A549 (cell line): ENCODE measurements around the gene TMEM221. TPM values are rescaled to one million over a fixed set of nuclear protein-coding genes. Genes with fewer than 3 reads are reported as not detected.
A peak's percentile ranks its signal among the peaks of the same experiment; 100 is the strongest.

ENCODE experiments used
- ATAC-seq, 2 experiments: fragments of 200-7000 bp in 1 of 2; fragments of >200 bp in 1 of 2; cut with Nextera tagmentation in 1 of 2; cut with Tn5 transposase in 1 of 2; 3 replicates each; pipeline versions ENCODE4 v1.8.0 to v1.9.1; 2018 to 2020; ENCODE audit warnings: mild to moderate bottlenecking in 1 of 2, moderate library complexity in 1 of 2
- CTCF ChIA-PET: fragments of 300-600 bp; sonication (Branson Sonifier 250); formaldehyde crosslinking; extraction: SDS; loops from one replicate; lab custom pipeline; 2021; ENCODE audit warnings: antibody characterized with exemption, inconsistent platforms; lab: Yijun Ruan, JAX
- POLR2A ChIA-PET: fragments of 350-600 bp; formaldehyde crosslinking; extraction: SDS; loops from one replicate; lab custom pipeline; 2021; ENCODE audit warnings: antibody characterized with exemption, inconsistent platforms; lab: Yijun Ruan, JAX
- DNase-seq, 2 experiments: peaks; one replicate each; pipeline versions ENCODE4 v3.0.0 to v3.0.0-alpha.2; 2011 to 2016; ENCODE audit warnings: low read depth in 1 of 2, low spot score in 1 of 2
- FAIRE-seq: peaks from 2 replicates; lab custom pipeline; 2011; peaks lifted over from hg19 to GRCh38; lab: Jason Lieb, UNC
- H3K27ac ChIP-seq, 2 experiments: fragments of >200 bp; sonication (Bioruptor Twin); formaldehyde crosslinking; 3 replicates each; pipeline ENCODE4 v1.5.1; 2016 to 2017
- H3K4me1 ChIP-seq: fragments of >200 bp; sonication (Bioruptor Twin); formaldehyde crosslinking; 3 replicates; pipeline ENCODE4 v1.6.1; 2016
- H3K4me2 ChIP-seq: fragments of >200 bp; sonication (Bioruptor Twin); formaldehyde crosslinking; 3 replicates; pipeline ENCODE4 v1.6.1; 2016
- H3K4me3 ChIP-seq: fragments of >200 bp; sonication (Bioruptor Twin); formaldehyde crosslinking; 3 replicates; pipeline ENCODE4 v1.5.1; 2016
- H3K9me3 ChIP-seq: fragments of >200 bp; sonication (Bioruptor Twin); formaldehyde crosslinking; 3 replicates; pipeline ENCODE4 v1.6.1; 2016
- BCL3 ChIP-seq: fragments of >200 bp; sonication (Bioruptor Twin); formaldehyde crosslinking; IDR thresholded peaks from 3 replicates; pipeline ENCODE4 v1.6.1; 2016
- CBX2 ChIP-seq: fragments of 200-600 bp; sonication (generic); IDR thresholded peaks from 2 replicates; pipeline ENCODE4 v1.6.1; 2016; ENCODE audit warnings: low read depth, mild to moderate bottlenecking, borderline replicate concordance
- CTCF ChIP-seq: fragments of >200 bp; sonication (Bioruptor Twin); formaldehyde crosslinking; IDR thresholded peaks from 3 replicates; pipeline ENCODE4 v1.5.1; 2016
- ELK1 ChIP-seq: fragments of 150-350 bp; IDR thresholded peaks from 2 replicates; pipeline ENCODE4 v1.6.1; 2014; ENCODE audit warnings: low read depth, mild to moderate bottlenecking, low read length
- HOXB13 ChIP-seq: fragments of 250-450 bp; sonication (Bioruptor Pico); IDR thresholded peaks from 2 replicates; pipeline ENCODE4 v1.5.0; 2020; ENCODE audit warnings: low read depth, mild to moderate bottlenecking, moderate library complexity
- MYC ChIP-seq: IDR thresholded peaks from 2 replicates; pipeline ENCODE4 v1.6.1; 2012; ENCODE audit warnings: mild to moderate bottlenecking, inconsistent platforms, low read length, improper control_type of control experiment, borderline replicate concordance
- NPAS2 ChIP-seq: fragments of 250-450 bp; sonication (Bioruptor Pico); IDR thresholded peaks from 2 replicates; pipeline ENCODE4 v1.8.0; 2022; ENCODE audit warnings: mild to moderate bottlenecking, moderate library complexity, borderline replicate concordance
- POLR2A ChIP-seq: IDR thresholded peaks from 2 replicates; pipeline ENCODE4 v1.6.1; 2012; ENCODE audit warnings: mild to moderate bottlenecking, low read length
- POLR2AphosphoS2 ChIP-seq: conservative IDR thresholded peaks from 2 replicates; pipeline ENCODE4 v1.6.1; 2012; ENCODE audit warnings: low read length, improper control_type of control experiment, inconsistent platforms
- RAD21 ChIP-seq, 2 experiments: fragments of >200 bp in 1 of 2; sonication (Bioruptor Twin) in 1 of 2; formaldehyde crosslinking in 1 of 2; IDR thresholded peaks in 1 of 2; conservative IDR thresholded peaks in 1 of 2; 2 replicates in 1 of 2; 3 replicates in 1 of 2; pipeline ENCODE4 v1.6.1; 2012 to 2018; ENCODE audit warnings: inconsistent platforms in 1 of 2
- SMC3 ChIP-seq: fragments of >200 bp; sonication (Bioruptor Twin); formaldehyde crosslinking; IDR thresholded peaks from 3 replicates; pipeline ENCODE4 v1.6.1; 2018; ENCODE audit warnings: inconsistent platforms
- WGBS: methylation state at CpG from one replicate; pipeline ENCODE4 v1.1.6; 2017; ENCODE audit errors: missing lambda C conversion rate; 5-methylcytosine and 5-hydroxymethylcytosine counted together
- polyA minus RNA-seq: library from RNA; depleted of rRNA, polyadenylated mRNA; stranded (reverse); fragments of >200 nt; gene quantifications from 2 replicates; pipeline ENCODE4 v1.2.3, GENCODE V29; 2011; rRNA and poly(A)+ RNA removed
- polyA plus RNA-seq, 4 experiments: library from polyadenylated mRNA; depleted of rRNA in 3 of 4; stranded (reverse); fragments of >200 nt; fragmentation: RNase III in 1 of 4; extraction: RNeasy Plus Mini Kit Qiagen cat#74134 plus additional on column Dnase treatment in 1 of 4; gene quantifications; 2 replicates in 3 of 4; 3 replicates in 1 of 4; pipeline ENCODE4 v1.2.3, GENCODE V29; 2011 to 2017

Gene TMEM221
- polyA plus RNA-seq (2011; rRNA removed) (0.61 and 0.78 TPM in 2 replicates), polyA plus RNA-seq (2017; fragmentation: RNase III; extraction: RNeasy Plus Mini Kit Qiagen cat#74134 plus additional on column Dnase treatment) (0.52 to 0.90 TPM (median 0.62 TPM) in 3 replicates), polyA minus RNA-seq (0.45 and 0.97 TPM in 2 replicates)
- 0.41 and 0.58 TPM in 2 replicates for polyA plus RNA-seq (2012; cell fraction: cytosol; rRNA removed)
- 0.72 and 1.3 TPM in 2 replicates for polyA plus RNA-seq (2012; cell fraction: nucleus; rRNA removed)

GRCh38 chr19:17448131-17448967, at the start of gene TMEM221:
TMEM221 (minus strand) TSS chr19:17448668; CDS start chr19:17448462, 206 bp downstream.
- Histone ChIP-seq H3K4me3 (peak within 1 kb of the TSS; percentile 50), H3K9me3 (no peaks in the 10 kb centered on the region), H3K27ac (peak within 1 kb of the TSS; percentile 58 to 85), H3K4me1 (0 out of 3 replicates have a peak, but pooled peaks cover 6% of the 10 kb centered on the region), H3K4me2 (peak within 1 kb of the TSS; percentile 71)
- TF ChIP-seq POLR2A (0 out of 2 replicates have a peak, but pooled peaks have one; percentile 8), NPAS2 (CRISPR knock-in tag) (no peak), CTCF (peak; percentile 47), BCL3 (no peak)
- ChIA-PET POLR2A (interaction anchor here (1.0 kb wide), 2 partner anchors 23 to 29 kb away, joined by 3 read pairs; partner anchors contain the start of gene MVB12A), CTCF (interaction anchor here (0.5 to 2.2 kb wide), 17 partner anchors 8 to 761 kb away, joined by 3 to 13 read pairs (median 4); partner anchors contain the start of genes CCDC194, MVB12A and NXNL1)
- ATAC-seq (peak; percentile 78 to 88), DNase-seq (peak; percentile 55 to 66), FAIRE-seq (no peak)
- WGBS, result 3% methylated on average over 13 of the region's 81 CpGs

- Histone ChIP-seq H3K4me1 (peaks cover 7% of the 10 kb centered on the region; the same call in 1 of the 3 replicates), H3K4me2 (no peak overlapping the region), H3K4me3 (no peak overlapping the region), H3K9me3 (no peaks in the 10 kb centered on the region), H3K27ac (no peak overlapping the region)
- ChIA-PET POLR2A (interaction anchor here (0.9 kb wide), 1 partner anchor 269 kb away, joined by 3 read pairs; no protein-coding TSS in a partner anchor), CTCF (interaction anchor here (0.6 to 3.0 kb wide), 17 partner anchors 8 to 359 kb away, joined by 3 to 28 read pairs (median 6); partner anchors contain the start of genes NXNL1 and PGLS)
- TF ChIP-seq CBX2 (no peak), POLR2AphosphoS2 (no peak), CTCF (no peak), HOXB13 (no peak)
- ATAC-seq (no peak), FAIRE-seq (no peak), DNase-seq (no peak)
- 93% methylated on average over 33 of the region's 41 CpGs for WGBS
These were observed 48.8 kb upstream of the TMEM221 start for GRCh38 chr19:17497149-17497798.

GRCh38 chr19:17496337-17496997, 48.0 kb upstream of the TMEM221 start:
- Histone ChIP-seq H3K27ac (no peak overlapping the region), H3K4me3 (no peak overlapping the region)
- DNase-seq, result peak; percentile 66 to 84
- peak; percentile 92 to 97 for ATAC-seq
- no peak for TF ChIP-seq ELK1
- TF ChIP-seq BCL3, result no peak
- TF ChIP-seq RAD21 (conservative IDR thresholded peaks at IDR 0.05 in 1 of 2, IDR thresholded peaks at IDR 0.05 in 1 of 2), result peak; percentile 43 to 47
- TF ChIP-seq SMC3, result peak; percentile 68
- peak; percentile 80 for TF ChIP-seq CTCF
- TF ChIP-seq MYC, result no peak
- TF ChIP-seq, all 56 proteins: peak for 3
- Histone ChIP-seq H3K4me2 (no peak overlapping the region), H3K9me3 (no peaks in the 10 kb centered on the region), H3K4me1 (peaks cover 7% of the 10 kb centered on the region; the same call in 1 of the 3 replicates)
- WGBS, result 55% methylated on average over 8 of the region's 14 CpGs
- POLR2A ChIA-PET, result interaction anchor here (0.5 to 1.0 kb wide), 3 partner anchors 9 to 270 kb away, joined by 3 to 6 read pairs (median 3); partner anchors contain the start of gene PGLS
- CTCF ChIA-PET, result interaction anchor here (0.5 to 3.0 kb wide), 31 partner anchors 9 to 360 kb away, joined by 3 to 28 read pairs (median 4); partner anchors contain the start of genes NXNL1 and PGLS
- no peak for FAIRE-seq
